Amniotic stem cell (primary cell): Measurements from ENCODE around the gene FUT7.

Experiments
- DNase-seq: peaks from one replicate; lab custom pipeline; 2025; lab: John Stamatoyannopoulos, UW

Gene FUT7

GRCh38 chr9:137032858-137033257, 970 bp upstream of the FUT7 start:
- no peak for DNase-seq

DNA sequence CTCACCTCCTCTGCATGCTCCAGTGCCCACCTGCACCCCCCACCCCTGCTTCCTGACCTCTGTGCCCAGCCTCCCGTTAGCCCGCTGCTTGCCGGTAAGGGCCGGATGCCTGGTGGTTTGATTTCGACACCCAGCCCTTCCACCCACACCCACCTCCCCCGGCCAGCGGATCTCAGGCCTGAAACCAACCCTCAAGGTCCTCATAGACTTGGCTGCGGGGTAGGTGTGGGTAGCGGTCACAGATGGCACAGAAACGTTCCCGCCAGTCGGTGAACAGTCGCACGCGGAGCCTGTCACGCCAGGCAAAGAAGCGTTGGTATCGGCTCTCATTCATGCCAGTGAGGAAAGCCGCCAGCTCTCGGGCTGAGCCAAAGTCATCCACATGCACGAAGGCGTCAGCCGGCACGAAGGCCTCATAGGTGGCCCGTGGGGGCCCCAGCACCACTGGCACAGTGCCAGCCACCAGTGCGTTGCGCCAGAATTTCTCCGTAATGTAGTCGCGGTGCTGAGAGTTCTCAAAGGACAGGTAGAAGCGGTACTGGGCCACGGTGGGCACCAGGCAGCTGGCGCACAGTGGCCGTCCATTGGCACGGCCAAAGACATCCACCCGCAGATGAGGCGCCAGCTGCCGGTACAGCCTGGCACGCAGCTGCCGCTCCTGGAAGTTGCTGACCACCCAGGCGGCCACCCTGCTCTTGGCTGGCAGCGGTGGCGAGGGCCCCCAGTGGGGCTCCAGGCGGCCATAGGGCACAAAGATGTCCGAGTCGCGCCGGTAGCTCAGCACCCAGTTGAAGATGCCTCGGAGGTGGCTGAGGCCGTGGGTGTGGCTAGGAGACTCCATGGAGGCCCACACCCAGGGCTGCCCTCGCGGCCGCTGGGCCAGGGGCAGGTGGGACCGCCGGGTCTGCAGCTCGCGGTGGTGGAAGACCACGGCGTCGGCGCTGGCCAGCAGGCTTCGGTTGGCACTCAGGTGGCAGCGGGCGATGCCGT, 1.1 kb downstream of the FUT7 start:
- no peak for DNase-seq

DNA sequence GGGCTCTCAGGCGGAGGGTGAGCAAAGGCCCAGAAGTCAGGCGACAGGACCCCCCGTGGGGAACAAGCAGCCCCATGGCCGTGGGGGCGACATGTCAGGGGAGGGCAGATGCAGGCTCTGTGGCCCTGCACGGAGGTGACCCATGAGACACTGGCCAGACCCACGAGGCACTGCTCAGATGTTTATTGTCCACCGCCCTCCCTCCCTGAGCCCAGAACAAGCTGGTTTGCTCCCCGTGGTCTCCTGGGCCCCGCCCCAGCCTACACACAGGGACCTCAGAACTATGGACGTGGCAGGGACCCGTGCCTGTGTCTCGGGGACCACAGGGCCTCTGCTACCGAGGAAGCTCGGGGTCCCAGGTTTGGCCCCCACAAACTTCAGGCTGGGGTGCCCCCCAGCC, 1.9 kb downstream of the FUT7 start:
- no peak for DNase-seq

GRCh38 chr9:137029058-137029936, 2.6 kb downstream of the FUT7 start:
- DNase-seq = no peak

DNA sequence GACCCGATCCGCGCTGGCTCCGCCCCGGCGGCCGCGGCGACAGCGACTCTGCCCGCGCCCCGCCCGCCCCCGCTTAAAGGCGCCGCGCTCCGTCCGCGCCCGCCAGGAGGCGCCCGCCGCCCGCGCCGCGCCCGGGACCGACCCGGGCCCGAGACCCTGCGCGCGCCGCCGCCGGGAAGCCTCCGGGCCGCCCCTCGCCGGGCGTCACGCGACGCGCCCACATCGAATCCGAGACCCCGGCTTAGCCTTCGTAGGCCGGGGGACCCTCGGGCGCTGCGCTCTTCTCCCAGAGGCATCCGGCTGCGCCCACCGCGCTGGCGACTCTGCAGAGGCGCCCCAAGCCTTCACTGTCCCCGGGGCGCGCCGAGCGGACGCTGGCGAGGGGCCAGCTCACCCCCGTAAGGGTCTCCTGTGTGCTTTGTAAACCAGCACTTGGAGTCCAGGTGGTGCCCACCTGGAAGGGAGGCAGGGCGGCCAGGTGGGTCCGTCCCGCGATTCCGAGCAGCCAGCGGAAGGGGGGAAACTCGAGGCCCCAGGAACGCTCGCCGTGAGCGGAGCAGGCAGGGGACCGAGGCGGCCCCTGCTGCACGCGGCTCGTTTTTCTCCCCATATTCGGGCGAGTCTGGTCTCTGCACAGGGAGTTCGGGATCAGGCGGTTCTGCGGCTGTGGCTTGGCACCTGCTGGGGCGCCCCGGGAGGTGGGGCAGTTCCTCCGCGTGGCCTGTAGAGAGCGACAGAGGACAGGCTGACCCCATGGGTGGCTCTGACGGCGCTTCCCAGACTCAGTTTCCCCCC, 3.4 kb downstream of the FUT7 start:
- no peak for DNase-seq

- peak; percentile 25 for DNase-seq
Observed at GRCh38 chr9:137027369-137028262, 4.3 kb downstream of the FUT7 start, which contains the start of gene ABCA2. ABCA2 (minus strand) TSS chr9:137028237; CDS start chr9:137028140, 97 bp downstream.

DNA sequence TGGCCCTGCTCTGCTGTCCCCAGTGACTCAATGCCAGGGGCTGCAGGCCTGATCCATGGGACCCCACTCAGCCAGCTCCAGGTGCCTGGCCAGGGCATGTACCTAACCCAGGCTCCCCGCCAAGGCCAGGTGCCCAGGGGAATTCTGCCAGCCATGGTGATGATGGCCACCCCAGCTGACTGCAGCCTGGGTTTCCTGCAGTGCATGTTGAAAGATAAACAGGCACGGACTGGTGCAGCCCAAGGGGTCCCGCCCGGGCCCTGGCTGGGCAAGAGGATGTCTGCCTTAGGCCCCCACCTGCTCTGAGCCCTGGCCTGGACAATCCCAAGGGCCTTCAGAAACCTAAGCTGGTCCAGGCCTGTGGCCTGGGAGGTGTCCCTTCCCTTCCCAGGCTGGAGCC, 5.1 kb downstream of the FUT7 start:
- no peak for DNase-seq

DNA sequence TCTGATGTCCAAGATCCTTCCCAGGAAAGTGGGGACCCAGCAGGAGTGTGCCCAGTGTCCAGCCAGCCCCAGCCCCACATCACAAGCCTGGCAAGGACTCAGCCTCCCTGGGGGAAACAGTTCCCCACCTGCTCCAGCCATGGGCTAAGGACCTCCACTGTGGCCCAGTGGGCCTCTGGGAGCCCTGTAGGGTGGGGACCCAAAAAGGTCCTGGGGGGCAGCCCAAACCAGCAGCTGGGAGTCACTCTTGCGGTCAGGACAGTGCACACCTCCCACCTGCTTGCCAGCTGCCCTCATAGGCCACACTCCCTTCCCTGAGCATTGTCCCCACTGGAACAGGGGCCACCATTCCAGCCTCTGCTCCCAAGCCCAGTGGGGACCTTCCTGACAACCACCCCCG, 5.5 kb downstream of the FUT7 start:
- DNase-seq = no peak

GRCh38 chr9:137025517-137025966, 6.3 kb downstream of the FUT7 start:
- no peak for DNase-seq

- DNase-seq = no peak
Observed at GRCh38 chr9:137023583-137023991, 8.3 kb downstream of the FUT7 start.

GRCh38 chr9:137023157-137023556, 8.7 kb downstream of the FUT7 start:
- no peak for DNase-seq

DNA sequence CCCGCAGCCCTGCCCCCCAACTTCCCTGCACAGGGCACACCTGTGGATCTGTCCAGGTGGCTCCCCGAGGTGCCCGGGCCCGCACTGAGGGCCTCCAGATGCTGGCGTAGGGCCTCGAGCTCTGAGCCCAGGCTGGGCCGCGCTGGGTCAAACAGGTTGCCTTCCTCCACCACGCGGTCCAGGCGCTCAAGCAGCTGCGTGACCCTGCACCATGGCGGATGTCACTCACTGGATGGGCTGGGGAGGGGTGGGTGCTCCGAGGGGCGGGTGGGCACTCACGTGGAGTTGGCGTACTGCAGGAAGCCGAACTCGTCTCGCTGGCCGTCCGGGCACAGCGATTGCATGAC, 9.3 kb downstream of the FUT7 start:
- DNase-seq = no peak

GRCh38 chr9:137021979-137022661, 9.8 kb downstream of the FUT7 start:
- no peak for DNase-seq

GRCh38 chr9:137021568-137021978, 10.3 kb downstream of the FUT7 start:
- no peak for DNase-seq

GRCh38 chr9:137020771-137021567, 10.9 kb downstream of the FUT7 start:
- DNase-seq = no peak

DNA sequence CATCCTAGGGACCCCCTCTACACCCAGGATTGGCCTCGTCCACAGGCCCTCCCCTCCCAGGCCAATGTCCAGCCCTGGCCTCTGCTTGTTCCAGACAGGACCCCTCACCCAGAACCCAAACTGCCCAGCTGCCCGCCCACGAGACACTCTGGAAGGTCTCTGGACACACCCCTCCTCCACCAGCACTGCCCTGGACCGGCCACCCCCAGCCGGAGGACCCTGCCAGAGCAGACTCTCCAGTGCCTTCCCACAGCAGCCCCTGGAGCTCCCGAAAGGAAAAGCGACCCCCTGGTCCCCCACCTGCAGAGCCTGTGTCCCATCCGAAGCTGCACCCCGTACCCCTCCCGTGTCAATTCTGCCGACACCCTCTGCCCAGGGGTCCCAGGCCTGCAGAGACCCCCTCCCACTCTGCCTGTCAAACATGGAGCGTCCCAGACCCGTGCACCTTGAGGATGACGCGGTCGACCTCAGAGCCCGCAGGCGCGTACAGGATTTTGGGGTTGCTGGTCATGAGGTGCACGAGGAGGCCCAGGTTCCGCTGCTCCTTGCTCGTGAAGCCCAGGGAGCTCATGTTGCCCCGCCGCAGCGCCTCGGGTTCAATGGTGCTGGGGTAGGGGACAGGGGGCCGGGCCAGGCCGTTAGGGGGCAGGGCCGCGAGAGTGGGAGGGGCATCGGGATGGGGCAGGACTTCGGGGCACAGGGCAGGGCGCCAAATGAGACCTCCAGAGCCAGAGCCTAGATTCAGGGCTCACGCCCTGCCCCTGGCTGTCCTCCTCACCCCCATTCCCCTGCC, 11.8 kb downstream of the FUT7 start:
- DNase-seq = no peak

DNA sequence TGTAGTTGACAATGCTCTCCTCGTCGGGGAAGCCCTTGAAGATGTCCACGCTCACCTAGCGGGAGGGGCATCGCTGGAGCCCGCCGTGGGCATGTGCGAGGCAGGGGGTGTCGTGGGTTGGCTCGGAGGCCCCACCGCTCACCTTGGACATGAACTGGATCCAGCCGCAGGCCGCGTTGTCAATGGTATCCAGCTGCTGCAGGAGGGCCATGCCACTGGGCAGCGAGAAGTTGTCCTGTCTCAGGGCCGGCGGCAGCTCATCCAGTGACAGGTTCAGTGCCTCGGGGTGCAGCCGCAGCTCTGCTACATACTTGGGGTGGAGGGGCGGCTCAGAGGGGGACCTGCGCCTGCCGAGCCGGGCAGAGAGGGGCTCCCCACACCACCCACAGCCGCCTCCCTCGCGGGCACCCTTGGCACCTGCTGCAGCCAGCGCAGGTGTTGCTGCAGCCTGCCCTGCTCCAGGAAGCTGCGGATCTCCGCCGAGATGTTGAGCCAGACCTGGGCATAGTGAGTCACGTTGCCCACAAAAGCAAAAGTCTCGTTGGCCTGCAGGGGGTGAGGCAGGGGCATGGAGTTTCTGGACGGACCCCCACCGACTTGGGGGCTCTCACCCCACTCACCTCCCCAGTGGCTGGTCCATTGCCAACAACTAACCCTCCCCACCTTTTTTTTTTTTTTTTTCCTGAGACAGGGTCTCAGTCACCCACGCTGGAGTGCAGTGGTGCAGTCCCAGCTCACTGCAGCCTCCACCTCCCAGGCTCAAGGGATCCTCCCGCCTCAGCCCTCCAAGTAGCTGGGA, 12.9 kb downstream of the FUT7 start:
- no peak for DNase-seq
